Renal pelvis (tissue), 4 donors: Measurements from ENCODE around the gene UCK2. TPM values are rescaled to one million over a fixed set of nuclear protein-coding genes. Genes with fewer than 3 reads are reported as not detected.

Experiments used
- DNase-seq: peaks from one replicate; pipeline ENCODE4 v3.0.0-alpha.2; 2013
- polyA plus RNA-seq, 3 donors: library from polyadenylated mRNA; unstranded; fragments of 120-200 nt; gene quantifications; one replicate each; pipeline ENCODE4 v1.2.1, GENCODE V29; 2013; ENCODE audit not compliant: insufficient read length in 3 of 3

Gene UCK2
- polyA plus RNA-seq, 3 donors: 23.6 to 26.3 (median 24.2) TPM

GRCh38 chr1:165877411-165877810, 50.0 kb downstream of the UCK2 start:
- no peak for DNase-seq

GRCh38 chr1:165877940-165878556, 50.6 kb downstream of the UCK2 start:
- DNase-seq: no peak

GRCh38 chr1:165879946-165880345, 52.5 kb downstream of the UCK2 start:
- no peak for DNase-seq

- DNase-seq: no peak
These were observed 53.6 kb downstream of the UCK2 start for GRCh38 chr1:165880993-165881392.

- no peak for DNase-seq
These were observed 54.9 kb downstream of the UCK2 start for GRCh38 chr1:165882168-165882837.

GRCh38 chr1:165883056-165883455, 55.6 kb downstream of the UCK2 start:
- no peak for DNase-seq

- DNase-seq: no peak
These were observed 56.7 kb downstream of the UCK2 start for GRCh38 chr1:165884009-165884689.

GRCh38 chr1:165884690-165885304, 57.4 kb downstream of the UCK2 start:
- no peak for DNase-seq

GRCh38 chr1:165885305-165885694, 57.9 kb downstream of the UCK2 start:
- no peak for DNase-seq

GRCh38 chr1:165886193-165886592, 58.8 kb downstream of the UCK2 start:
- DNase-seq: no peak

- DNase-seq: no peak
These were observed 59.6 kb downstream of the UCK2 start for GRCh38 chr1:165886983-165887382.

GRCh38 chr1:165887877-165888551, 60.6 kb downstream of the UCK2 start:
- no peak for DNase-seq

- no peak for DNase-seq
These were observed 61.1 kb downstream of the UCK2 start for GRCh38 chr1:165888552-165888920.

- no peak for DNase-seq
These were observed 63.3 kb downstream of the UCK2 start for GRCh38 chr1:165890684-165891083.

- no peak for DNase-seq
These were observed 63.9 kb downstream of the UCK2 start for GRCh38 chr1:165891111-165891860.

GRCh38 chr1:165892935-165893334, 65.5 kb downstream of the UCK2 start:
- DNase-seq: no peak

GRCh38 chr1:165893507-165893906, 66.1 kb downstream of the UCK2 start:
- DNase-seq: no peak

- DNase-seq: no peak
These were observed 67.2 kb downstream of the UCK2 start for GRCh38 chr1:165894591-165894990.

GRCh38 chr1:165895451-165895871, 68.0 kb downstream of the UCK2 start:
- no peak for DNase-seq

- DNase-seq: no peak
These were observed 68.9 kb downstream of the UCK2 start for GRCh38 chr1:165896277-165896676.
